ENCODE data around the gene ELMOD3. TPM values are rescaled to one million over a fixed set of nuclear protein-coding genes. Genes with fewer than 3 reads are reported as not detected.

ELMOD3 gene
- total and polyA plus RNA-seq, 9 of the 15 experiments (the other 6 are each of a cell fraction or from before 2014, with no cell fraction given) = 2.7 to 18.7 (median 11.6) TPM

DNA sequence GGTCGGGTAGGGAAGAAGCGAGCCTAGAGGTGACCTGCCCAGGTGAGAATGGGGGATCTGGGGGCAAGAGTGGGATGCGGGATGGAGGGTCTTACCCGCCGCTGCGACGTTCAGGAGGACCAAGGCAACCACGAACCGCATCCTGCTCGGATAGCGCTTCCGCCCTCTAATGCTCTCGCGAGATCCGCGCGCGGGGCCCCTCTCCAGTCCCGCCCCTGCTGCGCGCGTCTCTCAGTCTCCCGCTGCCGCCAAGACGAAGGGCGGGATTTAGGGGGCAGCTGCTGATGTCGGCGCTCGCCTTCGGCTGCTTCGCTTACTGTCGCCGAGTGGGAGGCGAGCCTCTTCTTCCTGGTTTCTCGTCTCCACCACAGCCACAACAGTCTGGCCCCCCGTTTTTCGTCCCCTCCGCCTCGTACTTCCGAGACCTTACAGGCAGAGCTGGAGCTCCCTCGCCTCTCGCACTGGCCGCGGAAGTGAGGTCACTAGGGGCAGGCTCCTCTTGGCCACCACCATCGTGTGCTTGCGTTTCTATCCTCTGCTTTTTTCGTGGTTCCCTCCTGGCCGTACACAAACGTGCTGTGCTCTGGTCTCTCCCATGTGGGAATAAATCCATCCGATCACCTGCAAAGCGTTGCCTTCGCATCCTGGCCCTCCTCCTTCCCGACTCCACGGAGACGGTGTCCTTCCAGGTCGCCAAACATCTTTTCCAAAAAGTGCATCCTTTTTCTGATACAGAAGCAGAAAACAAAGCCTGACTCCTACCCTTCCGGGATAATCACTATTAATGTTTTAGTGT, 26.5 kb upstream of the ELMOD3 start, which contains the start of gene TGOLN2 (continued):
- TF ChIP-seq, protein P1, sequence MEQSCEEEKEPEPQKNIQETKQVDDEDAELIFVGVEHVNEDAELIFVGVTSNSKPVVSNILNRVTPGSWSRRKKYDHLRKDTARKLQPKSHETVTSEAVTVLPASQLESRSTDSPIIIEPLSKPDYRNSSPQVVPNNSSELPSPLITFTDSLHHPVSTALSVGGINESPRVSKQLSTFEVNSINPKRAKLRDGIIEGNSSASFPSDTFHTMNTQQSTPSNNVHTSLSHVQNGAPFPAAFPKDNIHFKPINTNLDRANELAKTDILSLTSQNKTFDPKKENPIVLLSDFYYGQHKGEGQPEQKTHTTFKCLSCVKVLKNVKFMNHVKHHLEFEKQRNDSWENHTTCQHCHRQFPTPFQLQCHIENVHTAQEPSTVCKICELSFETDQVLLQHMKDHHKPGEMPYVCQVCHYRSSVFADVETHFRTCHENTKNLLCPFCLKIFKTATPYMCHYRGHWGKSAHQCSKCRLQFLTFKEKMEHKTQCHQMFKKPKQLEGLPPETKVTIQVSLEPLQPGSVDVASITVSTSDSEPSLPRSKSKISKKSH (CRISPR knock-in tag; IDR thresholded peaks at IDR 0.05) = no peak
- TF ChIP-seq TAF7 (tag; IDR thresholded peaks at IDR 0.05) (peak; percentile 83; the same call in 1 of the 2 replicates), NCOA6 (IDR thresholded peaks at IDR 0.05) (no peak), RBM34 (IDR thresholded peaks at IDR 0.05; ENCODE audit: borderline replicate concordance, insufficient read depth, low read length) (no peak), CBFA2T2 (conservative IDR thresholded peaks at IDR 0.05) (no peak), HNRNPK (IDR thresholded peaks at IDR 0.05; ENCODE audit: low read depth, low read length, poor library complexity, severe bottlenecking) (no peak), U2AF1 (optimal IDR thresholded peaks at IDR 0.05; ENCODE audit: low read depth, low read length) (no peak), ZNF174 (CRISPR knock-in tag; IDR thresholded peaks at IDR 0.05) (no peak), FOXA1 (IDR thresholded peaks at IDR 0.05; ENCODE audit: borderline replicate concordance) (no peak), CAMTA2 (CRISPR knock-in tag; conservative IDR thresholded peaks at IDR 0.05) (no peak), GTF2A2 (tag; IDR thresholded peaks at IDR 0.05) (no peak), MEIS2 (IDR thresholded peaks at IDR 0.05; ENCODE audit: partially characterized antibody) (no peak), DIDO1 (tag; IDR thresholded peaks at IDR 0.05; ENCODE audit: low read depth) (peak; percentile 34; the same call in 1 of the 2 replicates)
- TF ChIP-seq, protein P2, sequence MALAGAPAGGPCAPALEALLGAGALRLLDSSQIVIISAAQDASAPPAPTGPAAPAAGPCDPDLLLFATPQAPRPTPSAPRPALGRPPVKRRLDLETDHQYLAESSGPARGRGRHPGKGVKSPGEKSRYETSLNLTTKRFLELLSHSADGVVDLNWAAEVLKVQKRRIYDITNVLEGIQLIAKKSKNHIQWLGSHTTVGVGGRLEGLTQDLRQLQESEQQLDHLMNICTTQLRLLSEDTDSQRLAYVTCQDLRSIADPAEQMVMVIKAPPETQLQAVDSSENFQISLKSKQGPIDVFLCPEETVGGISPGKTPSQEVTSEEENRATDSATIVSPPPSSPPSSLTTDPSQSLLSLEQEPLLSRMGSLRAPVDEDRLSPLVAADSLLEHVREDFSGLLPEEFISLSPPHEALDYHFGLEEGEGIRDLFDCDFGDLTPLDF (CRISPR knock-in tag; IDR thresholded peaks at IDR 0.05) = peak; percentile 91
- TF ChIP-seq, protein P3, sequence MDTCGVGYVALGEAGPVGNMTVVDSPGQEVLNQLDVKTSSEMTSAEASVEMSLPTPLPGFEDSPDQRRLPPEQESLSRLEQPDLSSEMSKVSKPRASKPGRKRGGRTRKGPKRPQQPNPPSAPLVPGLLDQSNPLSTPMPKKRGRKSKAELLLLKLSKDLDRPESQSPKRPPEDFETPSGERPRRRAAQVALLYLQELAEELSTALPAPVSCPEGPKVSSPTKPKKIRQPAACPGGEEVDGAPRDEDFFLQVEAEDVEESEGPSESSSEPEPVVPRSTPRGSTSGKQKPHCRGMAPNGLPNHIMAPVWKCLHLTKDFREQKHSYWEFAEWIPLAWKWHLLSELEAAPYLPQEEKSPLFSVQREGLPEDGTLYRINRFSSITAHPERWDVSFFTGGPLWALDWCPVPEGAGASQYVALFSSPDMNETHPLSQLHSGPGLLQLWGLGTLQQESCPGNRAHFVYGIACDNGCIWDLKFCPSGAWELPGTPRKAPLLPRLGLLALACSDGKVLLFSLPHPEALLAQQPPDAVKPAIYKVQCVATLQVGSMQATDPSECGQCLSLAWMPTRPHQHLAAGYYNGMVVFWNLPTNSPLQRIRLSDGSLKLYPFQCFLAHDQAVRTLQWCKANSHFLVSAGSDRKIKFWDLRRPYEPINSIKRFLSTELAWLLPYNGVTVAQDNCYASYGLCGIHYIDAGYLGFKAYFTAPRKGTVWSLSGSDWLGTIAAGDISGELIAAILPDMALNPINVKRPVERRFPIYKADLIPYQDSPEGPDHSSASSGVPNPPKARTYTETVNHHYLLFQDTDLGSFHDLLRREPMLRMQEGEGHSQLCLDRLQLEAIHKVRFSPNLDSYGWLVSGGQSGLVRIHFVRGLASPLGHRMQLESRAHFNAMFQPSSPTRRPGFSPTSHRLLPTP (IDR thresholded peaks at IDR 0.05; ENCODE audit: borderline replicate concordance, extremely low read depth, insufficient read length) = no peak
- TF ChIP-seq, protein P4, sequence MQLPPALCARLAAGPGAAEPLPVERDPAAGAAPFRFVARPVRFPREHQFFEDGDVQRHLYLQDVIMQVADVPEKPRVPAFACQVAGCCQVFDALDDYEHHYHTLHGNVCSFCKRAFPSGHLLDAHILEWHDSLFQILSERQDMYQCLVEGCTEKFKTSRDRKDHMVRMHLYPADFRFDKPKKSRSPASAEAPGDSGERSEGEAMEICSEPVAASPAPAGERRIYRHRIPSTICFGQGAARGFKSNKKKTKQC (CRISPR knock-in tag; IDR thresholded peaks at IDR 0.05) = peak; percentile 89
- TF ChIP-seq, protein P5, sequence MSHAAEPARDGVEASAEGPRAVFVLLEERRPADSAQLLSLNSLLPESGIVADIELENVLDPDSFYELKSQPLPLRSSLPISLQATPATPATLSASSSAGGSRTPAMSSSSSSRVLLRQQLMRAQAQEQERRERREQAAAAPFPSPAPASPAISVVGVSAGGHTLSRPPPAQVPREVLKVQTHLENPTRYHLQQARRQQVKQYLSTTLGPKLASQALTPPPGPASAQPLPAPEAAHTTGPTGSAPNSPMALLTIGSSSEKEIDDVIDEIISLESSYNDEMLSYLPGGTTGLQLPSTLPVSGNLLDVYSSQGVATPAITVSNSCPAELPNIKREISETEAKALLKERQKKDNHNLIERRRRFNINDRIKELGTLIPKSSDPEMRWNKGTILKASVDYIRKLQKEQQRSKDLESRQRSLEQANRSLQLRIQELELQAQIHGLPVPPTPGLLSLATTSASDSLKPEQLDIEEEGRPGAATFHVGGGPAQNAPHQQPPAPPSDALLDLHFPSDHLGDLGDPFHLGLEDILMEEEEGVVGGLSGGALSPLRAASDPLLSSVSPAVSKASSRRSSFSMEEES (CRISPR knock-in tag; IDR thresholded peaks at IDR 0.05) = no peak
- TF ChIP-seq, protein P6, sequence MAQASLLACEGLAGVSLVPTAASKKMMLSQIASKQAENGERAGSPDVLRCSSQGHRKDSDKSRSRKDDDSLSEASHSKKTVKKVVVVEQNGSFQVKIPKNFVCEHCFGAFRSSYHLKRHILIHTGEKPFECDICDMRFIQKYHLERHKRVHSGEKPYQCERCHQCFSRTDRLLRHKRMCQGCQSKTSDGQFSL (CRISPR knock-in tag; IDR thresholded peaks at IDR 0.05) = no peak
- TF ChIP-seq, protein P6 (tag; IDR thresholded peaks at IDR 0.05) = no peak

Measured in K562 (cell line).